Fibroblast of the aortic adventitia (primary cell): Measurements from ENCODE around the gene KANSL3. TPM values are rescaled to one million over a fixed set of nuclear protein-coding genes. Genes with fewer than 3 reads are reported as not detected.
"Not testable (repeated sequence)": the region's sequence is repeated elsewhere in the genome, so short reads cannot be mapped to it uniquely, and the experiment has no call there.

Source experiments
- DNase-seq: peaks from one replicate; pipeline ENCODE4 v3.0.0-alpha.2; 2010; ENCODE audit warnings: low read depth
- H3K4me3 ChIP-seq: 2 replicates; pipeline ENCODE4 v1.5.1; 2011; ENCODE audit warnings: low read depth, mild to moderate bottlenecking, control low read depth, low read length, moderate library complexity
- CTCF ChIP-seq: IDR thresholded peaks from 2 replicates; pipeline ENCODE4 v1.5.1; 2011; ENCODE audit warnings: mild to moderate bottlenecking, low read length, control low read depth, inconsistent platforms; ENCODE audit not compliant: insufficient read depth
- total RNA-seq: library from RNA; depleted of rRNA; stranded (reverse); fragments of >200 nt; gene quantifications from 2 replicates; pipeline ENCODE4 v1.2.3, GENCODE V29; 2012; ENCODE audit warnings: low replicate concordance

KANSL3 gene
- total RNA-seq, 1 donor = 45.6 TPM

GRCh38 chr2:96683307-96683706, 45.2 kb upstream of the KANSL3 start:
- H3K4me3 ChIP-seq = no peak overlapping the region
- DNase-seq = no peak
- no peak for TF ChIP-seq CTCF

- DNase-seq = no peak
- no peak overlapping the region for H3K4me3 ChIP-seq
- no peak for TF ChIP-seq CTCF
Measured at GRCh38 chr2:96681540-96681939, 43.4 kb upstream of the KANSL3 start.

- DNase-seq = no peak
- TF ChIP-seq CTCF = no peak
- H3K4me3 ChIP-seq = no peak overlapping the region
Measured at GRCh38 chr2:96680561-96681141, 42.5 kb upstream of the KANSL3 start.

GRCh38 chr2:96679848-96680247, 41.7 kb upstream of the KANSL3 start:
- TF ChIP-seq CTCF = no peak
- peak; percentile 22 for DNase-seq
- H3K4me3 ChIP-seq = no peak overlapping the region

- H3K4me3 ChIP-seq = no peak overlapping the region
- DNase-seq = no peak
- TF ChIP-seq CTCF = no peak
Measured at GRCh38 chr2:96669539-96670215, 31.6 kb upstream of the KANSL3 start.

- no peak for DNase-seq
- TF ChIP-seq CTCF = no peak
- no peak overlapping the region for H3K4me3 ChIP-seq
Measured at GRCh38 chr2:96668771-96669170, 30.7 kb upstream of the KANSL3 start.

GRCh38 chr2:96665717-96666116, 27.6 kb upstream of the KANSL3 start:
- not testable (repeated sequence) for DNase-seq, H3K4me3 ChIP-seq
